Esophagus muscularis mucosa (tissue), 4 donors: ENCODE measurements around the gene C16orf74. TPM values are rescaled to one million over a fixed set of nuclear protein-coding genes. Genes with fewer than 3 reads are reported as not detected.

ENCODE experiments used
- DNase-seq: peaks from one replicate; pipeline ENCODE4 v3.0.0-alpha.2; 2017; ENCODE audit errors: extremely low spot score
- H3K27ac ChIP-seq, 4 donors: fragments of 200-600 bp; sonication (generic); replicated peaks in 1 of 4; 1 replicate in 3 of 4; 2 replicates in 1 of 4; pipeline ENCODE4 v1.5.1; 2016 to 2019; ENCODE audit warnings: mild to moderate bottlenecking in 1 of 4
- H3K27me3 ChIP-seq, 4 donors: fragments of 200-600 bp; sonication (generic); one replicate each; pipeline versions ENCODE4 v1.5.1 to v1.6.0; 2016 to 2019
- H3K36me3 ChIP-seq, 4 donors: fragments of 200-600 bp; sonication (generic); one replicate each; pipeline ENCODE4 v1.5.1; 2016 to 2019
- H3K4me1 ChIP-seq, 4 donors: fragments of 200-600 bp; sonication (generic); one replicate each; pipeline ENCODE4 v1.5.1; 2016 to 2019
- H3K4me3 ChIP-seq, 4 donors: fragments of 200-600 bp; sonication (generic); 1 replicate in 2 of 4; 2 replicates in 2 of 4; pipeline ENCODE4 v1.5.1; 2016 to 2019; ENCODE audit warnings: mild to moderate bottlenecking in 4 of 4, moderate library complexity in 1 of 4
- H3K9me3 ChIP-seq, 4 donors: fragments of 200-600 bp; sonication (generic); 1 replicate in 3 of 4; 2 replicates in 1 of 4; pipeline ENCODE4 v1.5.1; 2016 to 2019
- EP300 ChIP-seq: sonication (generic); formaldehyde crosslinking; IDR thresholded peaks from one replicate; pipeline ENCODE4 v1.6.1; 2017; ENCODE audit warnings: antibody characterized with exemption
- POLR2A ChIP-seq: fragments of 450-650 bp; IDR thresholded peaks from one replicate; pipeline ENCODE4 v1.6.1; 2017; ENCODE audit warnings: antibody characterized with exemption, moderate library complexity, mild to moderate bottlenecking, low read depth
- POLR2AphosphoS5 ChIP-seq, 2 donors: sonication (generic); formaldehyde crosslinking; IDR thresholded peaks; one replicate each; pipeline ENCODE4 v1.6.1; 2017; ENCODE audit warnings: antibody characterized with exemption in 2 of 2
- WGBS: methylation state at CpG from one replicate; pipeline ENCODE4 v1.1.5; 2018; 5-methylcytosine and 5-hydroxymethylcytosine counted together
- intact Hi-C: fragments of 100-400 bp; cut with DNase I; formaldehyde crosslinking; loops from one replicate; pipeline ENCODE4 v1.15.1; 2023
- total RNA-seq, 4 donors: library from RNA; depleted of rRNA; stranded (reverse); fragments of >200 nt; gene quantifications; one replicate each; pipeline versions ENCODE4 v1.1.0 to v1.2.1, GENCODE V29; 2016
- TF ChIP-seq, protein P1 (sequence below), 3 experiments: fragments of 200-600 bp in 2 of 3; fragments of 450-650 bp in 1 of 3; sonication (generic) in 2 of 3; IDR thresholded peaks; one replicate each; pipeline ENCODE4 v1.5.1; 2017 to 2019; ENCODE audit warnings: antibody characterized with exemption in 3 of 3, mild to moderate bottlenecking in 2 of 3, moderate library complexity in 1 of 3

Gene C16orf74
- total RNA-seq, 4 donors from 2014 or later: 0.83 to 2.4 (median 0.83) TPM; not detected in 1

DNA sequence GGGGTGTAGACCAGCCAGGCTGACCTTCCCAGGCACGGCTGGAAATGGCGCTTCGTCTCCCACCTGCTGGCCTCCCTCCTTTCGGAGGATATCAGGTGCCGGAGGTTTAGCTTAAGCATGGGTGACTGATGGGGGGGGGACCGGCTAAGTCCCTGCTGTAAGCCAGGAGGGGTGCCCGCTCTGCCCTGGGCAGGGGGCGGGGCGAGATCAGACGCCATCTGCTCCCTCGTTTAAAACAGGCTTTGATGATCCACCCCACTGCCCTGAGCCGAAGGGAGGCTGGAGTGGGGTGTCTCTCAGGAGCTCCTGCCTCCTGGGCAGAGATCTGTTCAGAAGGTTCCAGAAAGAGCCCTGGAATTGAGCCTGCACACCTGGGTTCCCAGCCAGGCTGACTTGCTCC is 26.0 kb downstream of the C16orf74 start:
- H3K36me3 ChIP-seq: no peaks in the 10 kb centered on the region
- WGBS: 79% methylated on average over 3 of the region's 12 CpGs
- no peaks in the 10 kb centered on the region for H3K27me3 ChIP-seq
- no peak for DNase-seq
- intact Hi-C loops: no loop called here
- no peak for TF ChIP-seq POLR2AphosphoS5 (IDR thresholded peaks at IDR 0.05)
- TF ChIP-seq, protein P1, sequence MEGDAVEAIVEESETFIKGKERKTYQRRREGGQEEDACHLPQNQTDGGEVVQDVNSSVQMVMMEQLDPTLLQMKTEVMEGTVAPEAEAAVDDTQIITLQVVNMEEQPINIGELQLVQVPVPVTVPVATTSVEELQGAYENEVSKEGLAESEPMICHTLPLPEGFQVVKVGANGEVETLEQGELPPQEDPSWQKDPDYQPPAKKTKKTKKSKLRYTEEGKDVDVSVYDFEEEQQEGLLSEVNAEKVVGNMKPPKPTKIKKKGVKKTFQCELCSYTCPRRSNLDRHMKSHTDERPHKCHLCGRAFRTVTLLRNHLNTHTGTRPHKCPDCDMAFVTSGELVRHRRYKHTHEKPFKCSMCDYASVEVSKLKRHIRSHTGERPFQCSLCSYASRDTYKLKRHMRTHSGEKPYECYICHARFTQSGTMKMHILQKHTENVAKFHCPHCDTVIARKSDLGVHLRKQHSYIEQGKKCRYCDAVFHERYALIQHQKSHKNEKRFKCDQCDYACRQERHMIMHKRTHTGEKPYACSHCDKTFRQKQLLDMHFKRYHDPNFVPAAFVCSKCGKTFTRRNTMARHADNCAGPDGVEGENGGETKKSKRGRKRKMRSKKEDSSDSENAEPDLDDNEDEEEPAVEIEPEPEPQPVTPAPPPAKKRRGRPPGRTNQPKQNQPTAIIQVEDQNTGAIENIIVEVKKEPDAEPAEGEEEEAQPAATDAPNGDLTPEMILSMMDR (IDR thresholded peaks at IDR 0.05): no peak
- no peak for TF ChIP-seq POLR2A
- no peak for TF ChIP-seq EP300
- no peaks in the 10 kb centered on the region for H3K4me1 ChIP-seq
- H3K9me3 ChIP-seq: no peaks in the 10 kb centered on the region
- H3K27ac ChIP-seq: no peak overlapping the region
- H3K4me3 ChIP-seq: no peak overlapping the region

DNA sequence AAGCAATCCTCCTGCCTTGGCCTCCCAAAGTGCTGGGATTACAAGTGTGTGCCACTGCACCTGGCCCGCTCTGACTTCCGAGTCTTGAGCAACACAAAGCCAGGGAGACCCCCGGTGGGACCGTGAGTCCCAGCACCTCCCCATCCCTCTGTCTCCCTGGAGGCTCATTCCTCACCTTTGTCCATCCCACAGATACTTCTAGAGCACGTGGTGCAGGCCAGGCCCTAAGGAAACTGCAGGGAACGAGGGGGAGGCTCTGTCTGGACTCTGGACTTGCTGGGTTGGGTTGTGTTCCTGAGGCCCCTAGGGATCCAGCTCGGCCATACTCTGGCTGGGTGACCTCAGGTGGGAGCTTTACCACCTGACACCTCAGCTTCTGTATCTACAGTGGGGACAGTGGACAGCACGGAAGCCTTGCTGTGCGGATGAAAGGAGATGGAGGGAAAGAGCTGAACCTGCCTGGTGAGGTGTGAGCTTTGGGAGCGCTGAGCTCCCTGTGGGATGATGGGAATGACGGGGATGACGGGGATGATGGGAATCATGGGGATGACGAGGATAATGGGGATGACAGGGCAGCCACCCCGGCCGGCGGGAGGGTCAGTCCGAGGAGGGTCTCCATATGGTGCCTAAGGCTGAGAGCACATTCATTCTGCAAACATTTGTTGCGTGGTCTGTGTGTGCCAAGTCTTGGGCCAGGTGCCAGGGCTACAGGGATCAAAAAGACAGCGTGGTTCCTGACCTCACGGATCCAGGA is 26.6 kb downstream of the C16orf74 start:
- intact Hi-C loops: no loop called here
- TF ChIP-seq POLR2A: no peak
- TF ChIP-seq EP300: no peak
- TF ChIP-seq POLR2AphosphoS5 (IDR thresholded peaks at IDR 0.05): no peak
- TF ChIP-seq, protein P1 (IDR thresholded peaks at IDR 0.05): no peak

DNA sequence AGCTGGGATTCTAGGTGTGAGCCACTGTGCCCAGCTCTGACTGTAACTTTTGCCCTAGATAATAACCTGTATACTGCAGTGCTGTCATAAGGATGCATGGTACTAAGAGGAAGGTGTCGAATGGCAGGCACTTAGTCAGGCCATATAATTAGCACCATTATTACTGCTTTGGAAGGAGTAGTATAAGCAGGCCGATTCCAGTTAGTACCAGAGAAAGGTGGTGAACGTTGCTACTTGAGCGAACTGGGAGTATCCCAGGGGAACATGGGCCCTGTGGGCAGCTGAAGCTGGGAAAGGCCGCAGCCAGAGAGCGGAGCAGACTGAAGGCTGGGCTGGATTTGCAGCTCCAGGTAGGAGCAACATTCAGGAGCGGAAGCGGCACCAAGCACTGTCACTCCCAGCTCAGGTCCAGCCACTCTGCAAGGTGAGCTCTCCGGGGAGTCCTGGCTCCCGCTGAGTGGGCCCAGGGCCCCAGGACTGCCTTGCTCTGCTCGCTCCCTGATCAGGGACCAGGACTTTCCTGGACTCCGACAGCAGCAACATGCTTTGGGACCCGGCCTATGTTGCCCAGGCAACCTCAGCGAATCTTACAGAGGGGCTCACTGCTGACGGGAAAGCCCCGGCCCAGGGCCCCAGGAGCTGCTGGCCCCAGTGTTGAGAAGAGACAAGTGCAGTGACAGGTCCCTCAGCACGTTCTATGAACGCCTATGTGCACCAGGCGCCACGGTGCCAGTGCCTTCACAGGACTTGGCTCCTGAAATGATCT is 28.6 kb downstream of the C16orf74 start:
- Histone ChIP-seq H3K27me3 (peaks cover 0 to under 1% (median 0%) of the 10 kb centered on the region in 4 donors), H3K27ac (no peak overlapping the region), H3K4me3 (no peak overlapping the region), H3K36me3 (no peaks in the 10 kb centered on the region), H3K4me1 (peaks cover 7 to 8% (median 7%) of the 10 kb centered on the region in 4 donors), H3K9me3 (no peaks in the 10 kb centered on the region)
- intact Hi-C loops: no loop called here
- no peak for DNase-seq
- TF ChIP-seq POLR2AphosphoS5 (IDR thresholded peaks at IDR 0.05) (no peak), EP300 (no peak), POLR2A (no peak)
- TF ChIP-seq, protein P1 (IDR thresholded peaks at IDR 0.05): no peak
- WGBS: 91% methylated on average over 13 of the region's 20 CpGs

More for the DNA sequence above, 26.6 kb downstream of the C16orf74 start:
- Histone ChIP-seq H3K4me1 (no peaks in the 10 kb centered on the region), H3K9me3 (no peaks in the 10 kb centered on the region), H3K36me3 (no peaks in the 10 kb centered on the region), H3K4me3 (no peak overlapping the region), H3K27me3 (no peaks in the 10 kb centered on the region), H3K27ac (no peak overlapping the region)
- WGBS: 84% methylated on average over 19 of the region's 20 CpGs
- no peak for DNase-seq

DNA sequence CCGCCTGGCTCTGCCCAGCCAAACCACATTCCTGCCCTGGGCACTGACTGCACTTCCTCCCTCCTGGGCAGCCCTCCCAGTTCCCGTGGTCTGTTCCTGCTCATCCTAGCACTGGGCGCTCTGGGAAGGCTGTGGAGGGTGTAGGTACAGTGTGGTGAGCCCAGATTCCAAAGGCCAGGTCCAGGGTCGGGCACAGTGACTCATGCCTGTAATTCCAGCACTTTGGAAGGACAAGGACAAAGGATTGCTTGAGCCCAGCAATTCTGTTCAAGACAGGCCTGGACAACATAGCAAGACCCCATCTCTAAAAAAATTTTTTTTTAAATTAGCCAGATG is 30.6 kb downstream of the C16orf74 start:
- 91% methylated on average over 4 of the region's 4 CpGs for WGBS

More for the DNA sequence above, 30.6 kb downstream of the C16orf74 start:
- Histone ChIP-seq H3K4me3 (no peak overlapping the region), H3K27ac (no peak overlapping the region), H3K36me3 (no peaks in the 10 kb centered on the region), H3K4me1 (peaks cover 13 to 27% (median 23%) of the 10 kb centered on the region in 4 donors), H3K27me3 (peaks cover 0 to 9% (median 0%) of the 10 kb centered on the region in 4 donors), H3K9me3 (no peaks in the 10 kb centered on the region)
- TF ChIP-seq POLR2A (no peak), EP300 (no peak), POLR2AphosphoS5 (IDR thresholded peaks at IDR 0.05) (no peak)
- TF ChIP-seq, protein P1 (IDR thresholded peaks at IDR 0.05): no peak
- DNase-seq: no peak
- intact Hi-C loops: no loop called here
